HG03469 (cell line): ENCODE measurements around the gene RAB28.

Experiments used
- ATAC-seq: cut with Tn5 transposase; IDR thresholded peaks from one replicate; pipeline ENCODE4 v1.9.1; 2021; ENCODE audit warnings: mild to moderate bottlenecking, moderate library complexity, moderate number of reproducible peaks; ENCODE audit not compliant: unreplicated experiment

Gene RAB28

DNA sequence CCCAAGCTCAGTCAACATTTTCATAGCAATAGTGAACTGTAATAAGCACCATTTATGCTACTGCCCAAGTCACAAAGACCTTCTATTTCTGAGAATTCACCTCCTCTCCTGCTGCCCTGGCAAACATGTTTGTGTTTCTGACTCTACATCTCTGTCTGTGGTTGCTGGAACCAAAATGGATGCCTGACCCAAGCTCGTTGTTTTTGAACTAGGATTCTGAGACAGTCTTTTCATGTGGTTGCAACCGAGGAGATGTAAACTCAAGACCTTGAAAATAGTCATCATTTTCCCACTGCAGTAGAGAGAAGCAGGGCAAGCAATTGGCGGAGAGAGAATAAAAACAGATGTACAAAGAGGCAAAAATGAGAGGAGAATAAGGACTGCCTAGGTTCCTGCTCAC lies 160.2 kb downstream of the RAB28 start:
- ATAC-seq = no peak

DNA sequence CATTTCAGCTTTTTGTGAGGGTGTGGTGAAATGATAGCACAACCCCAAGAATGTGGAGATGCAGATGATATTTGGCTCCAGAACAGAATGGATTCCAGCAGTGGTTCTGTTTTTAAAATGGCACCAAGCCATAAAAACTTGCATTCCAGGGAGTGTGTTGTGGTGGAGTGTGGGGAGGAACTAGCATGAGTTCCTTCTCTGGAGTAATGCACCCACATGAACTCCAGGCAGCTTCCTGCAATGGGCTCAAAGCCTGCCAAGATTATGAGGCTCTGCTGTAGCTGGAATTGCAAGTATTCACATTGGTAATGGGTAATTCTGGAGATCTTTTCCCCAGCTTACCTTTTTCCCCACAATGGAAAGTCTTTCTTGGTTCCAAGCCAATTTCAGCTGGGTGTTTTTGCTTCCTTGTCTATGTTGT lies 161.4 kb downstream of the RAB28 start:
- no peak for ATAC-seq
